HEK293T (cell line): ENCODE measurements around the gene ATP2C1.

Experiments used
- ARNT ChIP-seq: fragments of 450-650 bp; IDR thresholded peaks from 2 replicates; pipeline ENCODE4 v1.6.1; 2017; ENCODE audit warnings: mild to moderate bottlenecking
- FOXM1 ChIP-seq: fragments of 450-650 bp; IDR thresholded peaks from 2 replicates; pipeline ENCODE4 v1.6.1; 2017; ENCODE audit warnings: mild to moderate bottlenecking, borderline replicate concordance
- SP1 ChIP-seq: fragments of 450-650 bp; IDR thresholded peaks from 2 replicates; pipeline ENCODE4 v1.6.1; 2017

GRCh38 chr3:130950124-130950523 is 56.2 kb downstream of the ATP2C1 start:
- TF ChIP-seq ARNT = no peak
- no peak for TF ChIP-seq SP1
- TF ChIP-seq FOXM1 = no peak
